Measurements from ENCODE around the gene LRMDA.

Gene LRMDA

DNA sequence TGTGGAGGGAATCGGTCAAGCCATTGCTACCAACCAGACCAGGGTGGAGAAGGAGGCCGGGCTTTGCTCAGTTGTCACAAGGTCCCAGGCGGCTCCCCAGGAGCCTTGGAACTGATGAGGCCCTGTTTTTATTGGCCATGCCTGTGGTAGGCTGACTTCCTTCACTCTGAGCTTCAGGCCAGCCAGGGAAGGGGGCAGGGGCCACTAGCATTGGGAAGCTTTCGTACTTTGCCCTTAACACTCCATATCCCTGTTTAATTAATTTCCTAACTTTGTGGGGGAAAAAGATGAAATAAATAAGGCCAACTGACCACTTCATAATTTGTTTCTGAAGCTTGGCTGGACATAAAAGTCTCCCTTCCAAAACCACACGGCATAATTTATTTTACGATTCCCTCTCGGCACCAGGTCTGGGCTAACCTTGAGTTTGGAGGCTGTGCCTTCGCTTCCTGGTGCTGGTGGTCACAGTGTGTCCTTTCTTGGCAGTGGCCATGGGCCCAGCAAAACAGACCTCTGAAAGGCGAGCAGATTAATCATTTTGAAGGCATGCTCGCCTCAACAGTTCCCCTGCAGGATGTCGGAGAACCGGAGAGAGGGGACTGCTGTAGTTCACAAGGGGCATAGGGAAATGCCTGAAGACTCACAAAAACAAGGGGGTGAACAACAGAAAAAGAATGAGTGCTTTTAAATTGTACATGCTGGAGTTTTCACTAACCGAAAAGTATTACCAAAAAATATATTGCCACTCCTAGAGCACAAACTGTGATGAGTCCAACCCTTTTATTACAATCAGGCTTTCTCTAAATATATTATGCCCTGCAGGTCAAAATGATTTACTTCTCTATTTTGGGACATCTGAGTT is 966.0 kb downstream of the LRMDA start:
- peak; percentile 27 to 51 for DNase-seq

DNA sequence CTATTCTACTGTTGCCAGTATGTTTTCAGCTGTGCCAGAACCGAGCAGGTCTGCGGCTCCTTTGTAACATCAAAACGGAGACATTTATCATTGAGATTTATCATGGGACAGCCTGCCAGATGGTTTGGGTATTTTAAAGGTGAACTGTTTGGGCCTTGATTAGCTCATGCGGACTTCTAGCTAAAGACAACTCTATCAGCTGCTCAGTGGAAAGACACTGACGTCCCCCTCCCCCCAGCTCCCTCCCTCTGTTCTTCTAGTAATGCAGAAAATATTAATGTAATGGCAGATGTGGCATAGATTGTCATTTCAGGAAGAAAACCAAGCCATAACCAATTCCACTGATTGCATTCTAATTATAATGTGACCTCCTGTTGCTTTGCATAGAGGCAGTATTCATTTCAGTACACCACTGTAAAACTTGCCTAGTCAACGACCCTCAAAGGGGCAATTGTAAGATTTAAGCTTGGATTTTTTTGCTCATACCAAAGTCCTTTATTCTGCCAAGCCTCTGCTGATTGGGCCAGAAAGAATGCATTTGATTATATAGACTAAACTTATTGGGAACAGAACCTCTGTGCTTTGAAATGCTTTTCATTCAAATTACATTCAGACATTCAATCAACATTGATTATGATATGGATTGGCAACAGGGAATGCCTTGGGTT is 966.8 kb downstream of the LRMDA start:
- DNase-seq = peak; percentile 59 to 78

DNA sequence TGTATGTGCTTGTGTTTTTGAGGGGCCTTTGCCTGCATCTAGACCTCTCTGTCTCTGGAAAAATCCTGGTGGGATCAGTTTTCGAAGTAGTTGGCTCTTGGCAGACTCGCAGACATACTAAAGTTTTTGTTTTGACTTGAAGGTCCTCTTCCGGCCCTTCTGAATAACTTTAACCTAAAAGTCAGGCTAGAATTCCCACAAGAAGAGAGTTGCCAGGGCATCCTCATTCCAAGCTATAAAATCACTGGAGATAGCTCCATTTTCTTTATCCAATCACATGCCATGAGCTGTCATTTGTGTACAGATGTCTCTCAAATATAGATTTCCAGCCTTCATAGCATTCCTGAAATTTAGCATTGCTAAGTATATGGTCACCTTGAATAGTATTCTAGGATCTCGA is 967.8 kb downstream of the LRMDA start:
- DNase-seq = no peak

DNA sequence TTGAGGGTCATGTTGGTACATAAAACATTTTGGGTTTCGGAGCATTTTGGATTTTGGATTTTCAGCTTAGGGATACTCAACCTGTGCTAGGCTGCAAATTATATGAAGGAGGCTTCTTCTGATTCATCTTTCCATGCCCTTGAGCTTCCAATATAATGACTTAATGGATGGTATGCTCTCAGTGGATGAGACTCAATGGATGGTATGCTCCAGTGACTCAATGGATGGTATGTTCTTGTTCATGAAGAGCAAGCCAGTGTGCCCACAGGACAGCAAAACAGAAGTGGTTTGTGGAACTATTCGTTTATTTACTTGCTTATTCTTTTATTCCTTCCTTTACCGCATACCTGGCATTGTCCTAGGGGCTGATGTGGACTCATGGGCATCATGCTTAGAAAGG is 969.6 kb downstream of the LRMDA start:
- no peak for DNase-seq

DNA sequence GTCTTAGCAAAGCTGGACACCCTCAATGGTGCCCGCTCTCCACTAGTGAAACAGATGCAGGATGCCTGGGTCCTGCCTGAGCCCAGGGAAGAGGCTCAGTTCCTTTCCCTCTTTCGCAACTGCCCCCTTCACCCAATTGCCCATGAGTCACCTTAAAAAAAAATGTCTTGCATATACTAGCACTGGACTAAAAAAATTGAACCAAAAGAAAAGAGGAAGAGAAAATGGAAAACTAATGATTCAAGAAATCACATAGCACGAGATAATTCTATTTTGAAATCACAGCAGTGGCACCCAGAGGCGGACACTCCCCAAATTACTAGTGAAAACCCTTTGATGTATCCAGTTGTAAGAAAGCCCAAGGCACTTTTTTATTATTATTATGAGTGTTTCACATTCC is 972.5 kb downstream of the LRMDA start:
- DNase-seq = no peak

DNA sequence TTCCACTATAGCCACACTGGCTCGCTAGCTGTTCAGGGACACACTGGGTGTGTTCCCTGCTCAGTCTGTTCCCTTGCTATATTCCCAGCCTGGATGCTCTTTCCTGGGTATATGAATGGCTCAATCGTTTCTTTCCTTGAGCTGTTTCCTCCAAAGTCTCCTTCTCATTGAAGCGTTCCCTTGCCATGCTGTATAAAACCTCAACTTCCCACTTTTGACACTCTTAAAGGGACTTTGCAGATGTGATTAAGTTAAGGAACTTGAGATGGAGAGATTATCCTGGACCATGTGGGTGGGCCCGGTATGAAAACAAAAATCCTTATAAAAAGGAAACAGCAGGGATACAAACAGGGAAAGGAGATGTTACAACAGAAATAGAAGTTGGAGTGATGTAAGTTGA is 973.1 kb downstream of the LRMDA start:
- DNase-seq = no peak

DNA sequence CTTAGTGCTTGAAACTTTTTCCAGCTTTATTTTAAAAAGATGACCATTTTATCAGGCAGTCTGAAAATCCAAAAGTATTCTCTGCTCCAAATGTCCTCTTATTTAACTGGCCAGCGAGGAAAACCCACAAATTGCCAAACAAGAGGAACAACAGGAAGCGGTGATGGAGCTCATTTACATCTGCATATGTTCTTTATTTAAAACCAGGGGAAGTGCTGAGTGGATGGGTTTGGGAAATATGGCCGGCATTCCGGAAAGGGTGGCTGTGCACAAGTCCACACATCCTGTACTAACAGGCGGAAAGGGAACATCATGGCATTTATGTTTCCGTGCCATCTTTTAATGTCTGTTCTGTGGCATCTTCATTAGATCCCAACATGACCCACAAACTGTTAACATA is 974.5 kb downstream of the LRMDA start:
- DNase-seq = no peak

DNA sequence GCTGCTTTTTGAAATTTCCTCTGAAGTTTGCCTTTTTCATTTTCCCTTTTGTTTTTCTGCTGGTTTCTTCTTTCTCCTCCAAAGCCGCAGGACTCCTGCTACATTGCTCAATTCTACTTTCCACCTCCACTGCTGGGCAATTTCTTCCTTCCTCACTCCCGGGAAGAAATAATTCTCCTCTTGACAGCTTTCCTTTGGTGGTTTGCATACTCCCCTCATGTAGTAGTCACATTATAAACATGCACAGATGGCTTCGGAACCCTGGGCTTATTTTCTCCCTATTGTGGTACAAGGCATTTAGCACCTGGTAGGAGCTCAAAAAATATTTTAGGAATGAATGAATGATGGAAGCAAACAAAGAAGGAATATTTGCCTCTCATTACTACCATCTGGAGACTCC is 977.2 kb downstream of the LRMDA start:
- DNase-seq = no peak

DNA sequence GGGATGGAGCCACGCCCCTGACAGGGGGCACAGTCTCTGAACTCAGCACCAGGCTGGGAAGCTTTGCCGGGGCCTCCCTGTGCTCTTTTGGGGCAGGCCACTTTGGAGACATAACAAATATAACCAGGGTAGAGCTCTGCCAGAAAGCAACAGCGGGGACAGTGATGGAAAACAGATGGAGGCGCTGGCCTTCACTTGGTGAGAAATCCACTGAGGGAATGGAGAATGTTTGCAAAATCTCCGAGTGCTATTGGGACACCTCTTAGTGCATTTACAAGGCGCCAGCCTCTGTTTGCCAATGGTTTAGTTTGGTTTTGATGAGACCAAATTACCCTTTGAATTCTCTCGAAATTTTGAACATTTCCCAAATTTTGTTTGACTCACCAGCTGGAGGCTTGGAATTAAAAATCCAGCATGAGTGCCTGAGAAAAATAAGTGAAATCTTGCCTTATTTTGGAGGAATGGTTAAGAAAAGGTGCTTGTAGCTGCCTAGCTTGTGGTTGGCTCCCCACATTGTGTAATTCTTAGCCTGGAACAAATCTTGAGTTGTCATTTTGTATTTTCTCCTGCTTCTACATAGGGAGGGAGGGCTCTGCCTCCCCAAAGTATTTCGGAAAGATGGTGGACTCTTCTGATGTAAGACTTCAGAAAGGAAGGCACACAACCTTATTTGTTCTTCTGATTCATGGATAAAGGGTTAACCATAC is 980.5 kb downstream of the LRMDA start:
- DNase-seq = peak; percentile 35 to 85

DNA sequence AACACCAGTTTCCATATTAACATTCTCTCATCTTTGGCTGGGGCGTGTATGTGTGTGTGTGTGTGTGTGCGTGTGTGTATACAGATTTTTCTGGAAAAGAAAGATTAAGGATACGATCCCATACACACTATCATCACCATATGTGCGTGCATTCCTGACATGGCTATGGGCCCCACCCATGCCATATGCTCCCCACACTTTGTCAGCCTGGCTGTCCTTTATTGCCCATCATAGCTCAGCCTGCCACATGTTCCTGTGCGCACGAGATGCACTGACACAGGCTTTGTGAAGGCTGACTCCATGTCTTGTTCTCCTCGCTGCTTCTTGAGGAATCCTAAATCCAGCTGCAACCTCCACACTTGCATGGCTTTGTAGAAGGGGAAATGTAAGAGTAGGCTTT is 984.1 kb downstream of the LRMDA start:
- peak in 1 of 2 experiments; percentile 34 for DNase-seq

DNA sequence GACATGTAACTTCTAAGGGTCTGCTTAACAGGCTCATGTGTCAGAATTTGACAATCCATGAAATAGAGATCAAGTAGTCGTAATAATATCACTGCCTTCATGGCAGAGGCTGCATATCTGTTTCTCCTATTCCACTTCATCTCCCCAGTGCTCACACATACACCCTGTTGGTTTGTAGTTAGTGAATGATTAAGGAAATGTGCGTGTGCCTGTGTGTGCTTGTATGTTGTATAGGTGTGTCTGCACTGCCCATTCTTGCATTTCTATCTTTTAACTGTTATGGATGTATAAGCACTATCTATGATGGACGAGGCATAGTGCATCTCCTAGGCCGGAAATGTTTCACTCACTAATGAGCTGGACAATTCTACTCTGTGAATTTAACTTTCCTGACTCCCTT is 985.2 kb downstream of the LRMDA start:
- no peak for DNase-seq

DNA sequence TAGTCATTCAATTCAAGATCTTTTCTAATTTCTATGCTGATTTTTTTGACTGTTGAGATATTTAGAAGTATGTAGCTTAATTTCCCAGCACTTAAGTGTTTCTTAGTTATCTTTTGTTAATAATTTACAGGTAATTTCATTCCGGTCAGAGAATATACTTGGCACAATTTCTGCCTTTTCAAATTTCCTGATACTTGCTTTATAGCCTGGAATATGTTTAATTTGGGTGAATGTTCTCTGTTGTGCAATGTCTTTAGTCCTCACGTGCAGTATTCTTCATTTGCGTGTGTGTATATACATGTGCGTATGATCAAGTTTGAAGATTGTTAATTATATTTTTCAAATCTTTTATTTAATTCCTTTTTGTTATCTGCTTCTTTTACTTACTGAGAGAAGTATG is 989.3 kb downstream of the LRMDA start:
- DNase-seq = no peak

DNA sequence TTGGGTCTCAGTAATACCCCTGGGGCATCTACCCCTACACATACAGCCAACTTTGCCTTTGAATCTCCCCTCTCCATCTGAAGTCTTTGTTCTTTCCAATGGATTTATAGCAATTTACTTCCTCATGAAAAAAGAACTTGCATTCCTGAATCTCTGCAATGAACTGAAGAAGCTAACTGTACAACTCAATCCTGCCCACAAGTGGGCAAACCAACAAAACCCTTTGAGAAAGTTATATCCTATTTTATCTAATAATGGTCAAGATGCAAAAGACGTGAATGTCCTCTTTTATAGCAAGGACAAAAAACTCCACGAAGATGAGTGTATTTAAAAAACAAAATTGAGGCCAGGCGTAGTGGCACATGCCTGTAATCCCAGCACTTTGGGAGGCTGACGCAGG is 991.3 kb downstream of the LRMDA start:
- DNase-seq = no peak

DNA sequence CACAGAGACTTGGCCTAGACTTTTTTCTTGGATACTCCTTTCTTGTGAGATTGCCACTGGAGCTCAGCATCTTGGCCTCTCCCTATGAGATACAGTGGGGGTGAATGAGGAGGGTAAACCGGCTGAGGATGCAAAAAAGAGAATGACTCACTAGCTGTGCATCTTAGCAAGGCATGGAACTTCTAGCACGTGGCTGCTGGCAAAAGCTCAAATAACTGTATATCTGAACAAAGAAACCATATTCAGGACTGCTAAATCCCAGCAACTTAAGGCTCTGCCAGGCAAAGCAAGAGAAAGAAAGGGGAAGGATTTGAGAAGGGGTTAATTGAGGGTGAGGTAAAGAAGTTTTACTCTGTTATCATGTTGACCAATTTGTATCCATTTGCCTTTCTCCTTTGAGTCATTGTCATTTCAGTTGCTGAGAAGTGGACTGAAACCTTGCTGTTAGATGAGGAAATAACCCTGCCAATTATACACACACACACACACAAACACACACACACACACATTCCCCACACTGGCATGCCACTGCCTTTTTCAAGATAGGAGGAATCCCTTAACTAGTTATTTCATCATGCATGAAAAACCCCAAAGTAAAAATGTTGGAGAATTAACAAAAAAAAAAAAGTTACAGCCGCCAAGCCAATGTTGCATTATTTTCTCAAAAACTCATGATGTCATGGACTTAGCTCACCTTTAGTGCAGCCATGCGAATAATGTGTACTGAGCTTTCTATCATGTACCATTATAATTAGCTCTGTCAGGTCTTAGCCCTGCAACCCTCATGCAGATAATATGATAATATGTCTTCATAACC is 997.3 kb downstream of the LRMDA start:
- peak in 1 of 2 experiments; percentile 69 for DNase-seq

DNA sequence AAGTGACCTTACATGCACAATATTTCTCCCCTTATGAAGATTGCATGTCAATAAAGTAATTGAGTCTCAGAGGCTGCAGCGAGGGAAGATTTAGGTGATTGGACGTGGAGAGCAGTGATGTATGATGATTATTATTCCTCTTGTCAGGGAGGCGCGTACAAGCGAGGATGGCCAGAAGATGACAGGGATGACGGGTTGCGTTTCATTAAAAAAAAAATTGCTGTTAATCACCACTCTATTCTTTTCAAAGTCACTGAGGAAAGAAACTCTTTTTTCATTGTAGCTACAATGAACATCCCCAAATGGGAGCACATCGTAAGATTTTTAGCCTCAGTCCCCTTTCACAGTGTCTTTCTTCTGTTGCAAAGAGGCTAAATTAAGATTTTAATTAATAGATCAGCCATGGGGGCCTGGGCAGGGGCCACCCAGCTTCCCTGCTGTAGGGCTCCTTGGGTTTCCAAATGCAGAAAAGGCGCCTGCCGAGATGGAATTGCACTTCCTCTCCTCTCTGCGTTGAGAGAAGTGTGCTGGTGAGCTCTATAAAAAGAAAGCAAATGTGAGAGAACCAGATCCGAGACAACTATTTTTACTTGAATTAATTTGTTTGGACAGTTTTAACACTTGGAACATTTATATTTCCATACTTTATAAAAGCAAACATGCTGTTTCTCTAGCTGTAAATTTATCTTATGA is 998.1 kb downstream of the LRMDA start:
- DNase-seq = no peak

DNA sequence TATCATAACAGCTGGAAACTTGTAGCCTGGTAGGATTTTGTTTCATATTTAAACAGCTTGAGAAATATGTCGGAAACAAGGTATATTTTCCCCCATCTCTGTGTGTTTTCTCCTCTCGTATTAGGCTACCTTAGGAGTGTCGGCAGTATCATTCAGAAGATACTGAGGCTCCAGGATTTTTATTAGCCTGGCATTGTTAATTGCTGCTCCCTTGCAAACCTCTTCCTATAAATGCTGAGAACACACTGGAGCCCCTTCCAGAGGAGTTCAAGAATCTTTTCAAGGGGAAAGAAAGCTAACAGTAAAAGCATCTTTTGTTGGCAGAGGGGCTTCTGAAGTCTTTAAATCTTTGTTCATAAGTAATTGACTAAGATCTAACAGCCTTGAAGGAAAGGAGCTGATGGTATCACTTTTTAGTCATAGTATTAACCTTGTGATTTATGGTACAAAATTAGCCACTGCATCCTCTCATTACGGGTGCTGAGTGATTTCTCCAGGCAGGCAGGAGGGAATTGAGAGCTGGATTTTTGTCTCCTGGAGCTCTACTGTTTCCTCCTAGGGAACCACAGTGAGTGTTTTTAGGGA is 998.7 kb downstream of the LRMDA start:
- DNase-seq = peak in 1 of 2 experiments; percentile 18

DNA sequence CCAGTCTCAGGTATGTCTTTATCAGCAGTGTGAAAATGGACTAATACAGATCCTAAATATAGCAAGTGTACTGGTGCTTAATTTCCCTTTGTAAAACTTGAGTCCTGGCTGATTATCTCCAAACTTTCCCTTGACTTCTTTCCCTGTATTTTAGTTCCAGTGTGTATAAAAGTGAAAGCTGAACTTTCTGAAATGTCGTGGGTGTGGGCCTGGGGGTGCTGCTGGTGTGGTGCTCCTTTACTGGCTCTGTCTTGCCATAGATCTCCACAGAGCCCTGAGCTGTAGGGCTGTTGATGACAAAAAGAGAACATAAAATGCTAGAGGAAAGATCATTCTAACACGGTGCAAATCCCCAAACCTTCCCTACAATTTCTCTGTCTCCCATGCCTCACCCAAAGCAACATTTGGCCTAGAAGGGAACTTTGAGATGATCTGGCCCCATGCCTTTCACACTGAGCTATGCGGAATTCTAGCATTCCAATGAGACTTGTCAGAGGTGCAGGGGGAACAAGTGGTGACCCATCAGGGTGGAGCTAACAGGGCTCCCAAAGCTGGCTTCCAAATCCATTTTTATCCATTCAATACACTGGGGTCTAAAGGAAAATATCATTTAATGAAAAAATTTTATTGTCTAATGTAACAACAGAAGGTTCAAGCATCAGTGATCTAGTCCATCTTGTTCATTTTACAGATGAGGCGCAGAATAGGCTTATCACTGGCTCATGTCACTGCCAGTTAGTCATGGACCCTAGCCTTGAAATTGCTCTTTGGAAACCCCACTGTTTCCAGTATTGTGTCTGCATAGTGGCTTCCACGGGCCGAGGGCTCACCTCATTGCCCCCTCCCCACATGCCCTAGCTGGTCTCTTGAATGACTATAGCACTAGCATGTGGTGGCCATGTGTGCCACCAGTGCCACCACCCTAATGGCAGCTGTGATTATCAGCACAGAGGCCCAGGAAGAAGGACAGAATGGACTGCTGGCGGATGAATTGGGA is 1000.9 kb downstream of the LRMDA start:
- DNase-seq = peak in 1 of 2 experiments; percentile 42

DNA sequence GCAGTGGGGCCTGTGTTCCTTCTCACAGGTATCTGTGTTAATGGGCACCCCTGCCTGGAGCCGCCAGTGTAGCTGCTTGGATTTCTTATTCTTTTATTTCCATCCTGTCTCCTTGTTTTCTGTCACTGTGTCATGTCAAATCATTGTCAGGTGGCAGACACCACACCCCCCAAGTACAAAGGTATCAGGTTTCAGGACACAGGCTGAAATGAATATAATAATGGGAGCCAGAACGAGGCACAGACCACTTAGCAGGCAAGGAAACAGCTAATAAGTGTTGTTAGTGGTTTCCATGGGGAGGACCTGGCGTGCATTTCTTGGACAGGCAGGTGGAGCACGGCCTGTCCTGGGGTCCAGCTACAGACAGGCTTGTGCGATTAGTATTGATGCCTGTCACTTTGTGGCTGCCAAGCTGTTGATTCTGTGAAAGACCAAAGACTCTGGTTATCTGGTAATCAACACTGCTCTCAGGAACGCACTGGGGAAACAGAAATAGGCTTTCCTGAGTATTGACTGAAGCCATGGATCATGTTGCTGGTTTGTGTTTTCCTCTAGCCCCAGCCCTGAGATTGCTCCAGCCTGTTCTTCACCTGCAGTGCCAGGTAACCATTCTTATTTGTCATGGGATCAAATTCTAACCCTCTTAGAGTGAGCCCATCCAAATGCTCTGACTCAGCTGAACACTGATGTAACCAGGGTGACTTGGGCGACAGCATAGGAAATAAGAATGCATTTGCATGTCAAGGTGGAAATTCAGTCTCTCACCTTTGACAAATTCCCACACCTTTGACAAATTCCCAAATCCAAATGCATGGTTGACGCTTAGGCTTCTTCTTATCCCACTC is 1002.0 kb downstream of the LRMDA start:
- DNase-seq = no peak

DNA sequence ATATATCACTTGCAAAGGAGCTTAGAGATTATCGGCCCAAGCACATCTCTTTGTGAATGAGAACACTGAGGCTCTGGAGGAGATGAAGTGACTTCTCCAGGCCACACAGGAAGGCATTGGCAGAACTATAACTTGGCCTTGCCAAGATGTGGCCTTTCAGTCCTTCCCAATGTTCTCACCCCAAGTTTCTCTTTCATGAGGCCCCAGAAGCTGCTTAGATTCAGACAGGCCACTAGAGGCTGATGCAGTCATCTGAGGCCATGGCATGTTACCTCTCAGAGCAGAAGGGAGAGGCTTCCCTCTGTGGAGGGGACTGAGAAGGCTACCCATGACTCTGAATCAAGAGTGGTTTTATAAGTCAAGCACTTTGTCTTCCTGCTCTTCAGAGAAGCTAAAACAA is 1003.7 kb downstream of the LRMDA start:
- no peak for DNase-seq

DNA sequence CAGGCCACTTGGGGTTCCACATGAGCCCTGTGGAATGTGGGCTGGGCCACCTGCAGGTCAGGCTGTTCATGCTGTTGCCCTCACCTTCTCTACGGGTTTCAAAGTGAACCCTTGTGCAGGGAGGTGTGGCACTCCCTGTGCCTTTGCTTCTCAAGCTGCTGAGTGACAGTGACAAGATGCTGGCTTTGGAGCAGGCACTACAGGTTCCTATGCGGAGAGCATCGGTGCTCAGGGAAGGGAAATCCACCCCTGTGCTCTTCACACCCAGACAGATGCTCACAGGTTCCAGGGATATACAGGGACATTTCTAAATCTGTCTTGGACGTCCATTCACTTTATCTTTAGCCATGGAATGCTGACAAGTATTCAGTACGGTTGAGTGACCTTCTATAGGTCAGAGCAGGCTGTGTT is 1005.0 kb downstream of the LRMDA start:
- DNase-seq = peak in 1 of 2 experiments; percentile 21

All from NCI-H446 (cell line).